SK-N-SH (cell line): ENCODE measurements around the gene NEUROG1. TPM values are rescaled to one million over a fixed set of nuclear protein-coding genes. Genes with fewer than 3 reads are reported as not detected.

Source experiments
- CTCF ChIA-PET: fragments of 300-600, 350-600 bp; formaldehyde crosslinking; extraction: SDS; loops from one replicate; lab custom pipeline; 2021; lab: Yijun Ruan, JAX
- POLR2A ChIA-PET: fragments of 350-600 bp; sonication (Branson Sonifier 250); formaldehyde crosslinking; extraction: SDS; loops from one replicate; lab custom pipeline; 2020; ENCODE audit warnings: antibody characterized with exemption, inconsistent platforms; lab: Yijun Ruan, JAX
- DNase-seq: peaks from one replicate; pipeline ENCODE4 v3.0.0; 2012
- H2AFZ ChIP-seq: fragments of 200-600 bp; sonication (generic); 2 replicates; pipeline ENCODE4 v1.8.1; 2016; ENCODE audit warnings: antibody characterized with exemption, mild to moderate bottlenecking, low read depth
- H3F3A ChIP-seq: fragments of 200-600 bp; sonication (generic); replicated peaks from 2 replicates; pipeline ENCODE3; 2016; ENCODE audit warnings: antibody characterized with exemption, mild to moderate bottlenecking; ENCODE audit not compliant: insufficient read depth
- H3K27ac ChIP-seq, 2 experiments: fragments of 200-500 bp in 1 of 2; fragments of 200-600 bp in 1 of 2; sonication (Bioruptor generic) in 1 of 2; sonication (generic), shearing (Covaris generic) in 1 of 2; 2 replicates each; pipeline versions ENCODE4 v1.5.1 to v1.6.1; 2014 to 2016; ENCODE audit warnings: low read depth in 2 of 2, inconsistent platforms in 1 of 2, low read length in 1 of 2, mild to moderate bottlenecking in 1 of 2, mixed read lengths in 1 of 2
- H3K27me3 ChIP-seq: fragments of 200-600 bp; sonication (generic), shearing (Covaris generic); 2 replicates; pipeline ENCODE4 v1.6.1; 2016; ENCODE audit warnings: mixed run types; ENCODE audit not compliant: insufficient read depth
- H3K36me3 ChIP-seq, 2 experiments: fragments of 200-500 bp in 1 of 2; fragments of 200-600 bp in 1 of 2; sonication (Bioruptor generic) in 1 of 2; sonication (generic) in 1 of 2; replicated peaks in 1 of 2; 2 replicates each; pipeline versions ENCODE3 to v1.5.1; 2014 to 2016; ENCODE audit warnings: low read length in 1 of 2, mild to moderate bottlenecking in 1 of 2; ENCODE audit not compliant: insufficient read depth in 2 of 2, control insufficient read depth in 1 of 2
- H3K4me1 ChIP-seq, 2 experiments: fragments of 200-500 bp in 1 of 2; fragments of 200-600 bp in 1 of 2; sonication (Bioruptor generic) in 1 of 2; sonication (generic), shearing (Covaris generic) in 1 of 2; 2 replicates each; pipeline versions ENCODE4 v1.5.1 to v1.6.1; 2014 to 2016; ENCODE audit warnings: low read depth in 1 of 2, low read length in 1 of 2, mixed run types in 1 of 2; ENCODE audit not compliant: insufficient read depth in 2 of 2, control insufficient read depth in 1 of 2
- H3K4me2 ChIP-seq: fragments of 200-600 bp; sonication (generic), shearing (Covaris generic); 2 replicates; pipeline ENCODE4 v1.6.1; 2017; ENCODE audit warnings: mixed run types
- H3K4me3 ChIP-seq, 2 experiments: fragments of 200-500 bp in 1 of 2; fragments of 200-600 bp in 1 of 2; sonication (Bioruptor generic) in 1 of 2; sonication (generic), shearing (Covaris generic) in 1 of 2; 2 replicates each; pipeline versions ENCODE4 v1.5.1 to v1.8.1; 2014 to 2016; ENCODE audit warnings: low read depth in 2 of 2, inconsistent platforms in 1 of 2, low read length in 1 of 2, mild to moderate bottlenecking in 1 of 2, mixed read lengths in 1 of 2, moderate library complexity in 1 of 2
- H3K79me2 ChIP-seq: fragments of 200-600 bp; sonication (generic); 2 replicates; pipeline ENCODE4 v1.8.1; 2017; ENCODE audit warnings: mild to moderate bottlenecking; ENCODE audit not compliant: insufficient read depth
- H3K9ac ChIP-seq: fragments of 200-600 bp; sonication (generic); 2 replicates; pipeline ENCODE4 v1.6.1; 2017; ENCODE audit warnings: mixed run types
- H3K9me2 ChIP-seq: fragments of 200-600 bp; sonication (generic); 2 replicates; pipeline ENCODE4 v1.6.1; 2017; ENCODE audit warnings: mixed run types
- H3K9me3 ChIP-seq: fragments of 200-600 bp; sonication (generic); 2 replicates; pipeline ENCODE4 v1.6.1; 2017; ENCODE audit warnings: mixed run types, mild to moderate bottlenecking, moderate library complexity
- H4K20me1 ChIP-seq: fragments of 200-600 bp; sonication (generic); 2 replicates; pipeline ENCODE4 v1.6.1; 2017; ENCODE audit warnings: mild to moderate bottlenecking, mixed run types; ENCODE audit not compliant: insufficient read depth
- FOSL2 ChIP-seq: IDR thresholded peaks from 2 replicates; pipeline ENCODE4 v1.4.0; 2012; ENCODE audit warnings: low read depth, mild to moderate bottlenecking, moderate library complexity, borderline replicate concordance
- FOXJ3 ChIP-seq: sonication (generic); formaldehyde crosslinking; IDR thresholded peaks from 2 replicates; pipeline ENCODE4 v1.5.1; 2020; ENCODE audit warnings: mild to moderate bottlenecking, missing genetic modification reagents
- FOXM1 ChIP-seq: IDR thresholded peaks from 2 replicates; pipeline ENCODE4 v1.4.0; 2012; ENCODE audit warnings: low read depth, mild to moderate bottlenecking
- GATA2 ChIP-seq: sonication (generic); formaldehyde crosslinking; IDR thresholded peaks from 2 replicates; pipeline ENCODE4 v1.5.0; 2020; ENCODE audit warnings: mild to moderate bottlenecking, missing genetic modification reagents
- JUND ChIP-seq: IDR thresholded peaks from 2 replicates; pipeline ENCODE4 v1.4.0; 2012
- MAX ChIP-seq: IDR thresholded peaks from 2 replicates; pipeline ENCODE4 v1.4.0; 2012; ENCODE audit warnings: low read depth
- MEF2A ChIP-seq: IDR thresholded peaks from 2 replicates; pipeline ENCODE4 v1.4.0; 2012; ENCODE audit warnings: low read depth, borderline replicate concordance
- MXI1 ChIP-seq: IDR thresholded peaks from 2 replicates; pipeline ENCODE4 v1.6.1; 2012; ENCODE audit warnings: mild to moderate bottlenecking, low read depth, low read length, improper control_type of control experiment
- POLR2AphosphoS5 ChIP-seq: IDR thresholded peaks from 2 replicates; pipeline ENCODE4 v1.6.1; 2012; ENCODE audit warnings: low read depth, low read length
- RAD21 ChIP-seq: IDR thresholded peaks from 2 replicates; pipeline ENCODE4 v1.6.1; 2012; ENCODE audit warnings: mild to moderate bottlenecking, low read length
- RCOR1 ChIP-seq: fragments of 150-350 bp; IDR thresholded peaks from 2 replicates; pipeline ENCODE4 v1.6.1; 2017; ENCODE audit warnings: antibody characterized with exemption, low read length
- REST ChIP-seq: IDR thresholded peaks from 2 replicates; pipeline ENCODE4 v1.6.1; 2012; ENCODE audit warnings: mild to moderate bottlenecking, low read depth, low read length, moderate library complexity
- RFX5 ChIP-seq: IDR thresholded peaks from 2 replicates; pipeline ENCODE4 v1.6.1; 2012; ENCODE audit warnings: mild to moderate bottlenecking, improper control_type of control experiment, low read length
- SMC3 ChIP-seq: IDR thresholded peaks from 2 replicates; pipeline ENCODE4 v1.6.1; 2012; ENCODE audit warnings: low read depth, low read length, improper control_type of control experiment
- TAF1 ChIP-seq: IDR thresholded peaks from 2 replicates; pipeline ENCODE4 v1.6.1; 2012; ENCODE audit warnings: low read depth, mild to moderate bottlenecking, low read length, moderate library complexity, borderline replicate concordance
- TCF12 ChIP-seq: IDR thresholded peaks from 2 replicates; pipeline ENCODE4 v1.4.0; 2012
- YY1 ChIP-seq: IDR thresholded peaks from 2 replicates; pipeline ENCODE4 v1.4.0; 2012; ENCODE audit warnings: low read depth, mild to moderate bottlenecking
- WGBS: methylation state at CpG from one replicate; pipeline ENCODE4 v1.1.6; 2017; ENCODE audit warnings: low lambda C conversion rate; 5-methylcytosine and 5-hydroxymethylcytosine counted together
- polyA plus RNA-seq, 3 experiments: library from polyadenylated mRNA; depleted of rRNA; stranded (reverse); fragments of >200 nt; gene quantifications; 2 replicates each; pipeline ENCODE4 v1.2.3, GENCODE V29; 2012
- TF ChIP-seq, protein P1 (sequence below): IDR thresholded peaks from 2 replicates; pipeline ENCODE4 v1.4.0; 2012; ENCODE audit warnings: low read depth, borderline replicate concordance
- TF ChIP-seq, protein P2 (sequence below): fragments of 200-600 bp; sonication (generic); IDR thresholded peaks from 2 replicates; pipeline ENCODE4 v1.6.1; 2017; ENCODE audit warnings: antibody characterized with exemption, mild to moderate bottlenecking, moderate library complexity
- TF ChIP-seq, protein P3 (sequence below): fragments of 150-350 bp; IDR thresholded peaks from 2 replicates; pipeline ENCODE4 v1.6.1; 2017; ENCODE audit warnings: antibody characterized with exemption, low read length, low read depth, borderline replicate concordance

The NEUROG1 gene
- polyA plus RNA-seq, 1 of the 3 experiments (the other 2 are of a cell fraction), result not detected

DNA sequence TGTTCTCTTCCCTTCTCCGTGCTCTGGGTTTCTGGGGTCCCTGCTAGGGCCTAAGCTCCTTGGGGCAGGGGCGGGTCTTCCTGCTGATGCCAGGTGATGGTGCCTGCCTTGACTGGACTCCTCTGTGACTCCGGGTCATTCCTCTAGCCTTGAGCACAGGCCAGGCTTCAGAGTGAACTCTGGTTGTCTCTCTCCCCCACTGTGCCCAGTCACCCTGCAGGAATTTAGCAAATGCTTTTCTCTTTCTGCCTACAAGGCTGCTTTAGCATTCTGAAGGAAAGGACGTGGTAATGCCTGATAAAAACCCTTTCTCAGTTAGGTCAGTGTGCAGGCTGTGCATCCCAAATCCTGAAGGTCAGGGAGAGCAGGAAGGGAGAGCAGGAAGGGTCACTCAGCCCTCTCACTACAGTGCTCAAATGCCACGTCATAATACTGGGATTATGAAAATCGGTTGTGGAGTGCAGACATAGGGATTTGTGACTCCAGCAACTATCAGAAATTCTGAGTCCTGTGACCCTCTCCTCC, 40.4 kb upstream of the NEUROG1 start:
- TF ChIP-seq RAD21 (no peak), FOSL2 (peak; percentile 32; the same call in 1 of the 2 replicates), TCF12 (no peak), JUND (peak; percentile 36)
- Histone ChIP-seq H4K20me1 (no peaks in the 10 kb centered on the region), H3K36me3 (no peaks in the 10 kb centered on the region), H3K9ac (no peak overlapping the region), H3K79me2 (no peaks in the 10 kb centered on the region), H3K4me2 (peak overlapping the region; percentile 66; the same call in 1 of the 2 replicates), H3F3A (no peaks in the 10 kb centered on the region), H2AFZ (no peak overlapping the region), H3K4me3 (no peak overlapping the region), H3K27me3 (peaks cover 32% of the 10 kb centered on the region), H3K27ac (no peak overlapping the region), H3K9me3 (no peaks in the 10 kb centered on the region), H3K4me1 (no peaks in the 10 kb centered on the region), H3K9me2 (no peaks in the 10 kb centered on the region)
- 0% methylated on average over 4 of the region's 6 CpGs for WGBS
- ChIA-PET POLR2A (no interaction called here), CTCF (interaction anchor here (2.4 to 25.1 kb wide), 3 partner anchors 10 to 114 kb away, joined by 10 to 409 read pairs (median 11); no protein-coding TSS in a partner anchor)
- no peak for DNase-seq

DNA sequence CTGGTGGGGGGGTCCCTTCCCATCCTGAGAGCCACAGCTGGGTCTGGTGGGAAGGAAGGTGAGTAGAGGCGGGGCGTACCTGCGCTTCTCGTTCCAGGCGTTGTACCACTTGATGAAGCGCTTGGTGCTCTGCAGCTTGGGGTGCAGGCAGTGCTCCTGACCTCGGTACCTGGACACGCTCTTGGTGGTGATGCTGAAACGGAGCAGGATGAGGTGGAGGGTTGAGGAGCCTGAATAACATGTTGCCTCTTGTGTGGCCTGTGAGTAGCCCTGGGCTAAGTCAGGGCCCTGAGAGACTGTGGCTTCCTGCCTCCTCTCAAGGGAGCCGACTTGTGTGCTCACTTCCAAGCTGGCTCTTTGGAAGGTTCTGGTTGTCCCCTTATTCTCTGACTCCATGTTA, 38.7 kb upstream of the NEUROG1 start:
- DNase-seq, result no peak
- CTCF ChIA-PET, result interaction anchor here (0.9 to 25.1 kb wide), 6 partner anchors 8 to 256 kb away, joined by 3 to 409 read pairs (median 6); no protein-coding TSS in a partner anchor

More for the DNA sequence above, 38.7 kb upstream of the NEUROG1 start:
- no peaks in the 10 kb centered on the region for H3K9me2 ChIP-seq
- no peaks in the 10 kb centered on the region for H3K9me3 ChIP-seq
- TF ChIP-seq, protein P1, sequence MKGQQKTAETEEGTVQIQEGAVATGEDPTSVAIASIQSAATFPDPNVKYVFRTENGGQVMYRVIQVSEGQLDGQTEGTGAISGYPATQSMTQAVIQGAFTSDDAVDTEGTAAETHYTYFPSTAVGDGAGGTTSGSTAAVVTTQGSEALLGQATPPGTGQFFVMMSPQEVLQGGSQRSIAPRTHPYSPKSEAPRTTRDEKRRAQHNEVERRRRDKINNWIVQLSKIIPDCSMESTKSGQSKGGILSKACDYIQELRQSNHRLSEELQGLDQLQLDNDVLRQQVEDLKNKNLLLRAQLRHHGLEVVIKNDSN, result no peak
- TF ChIP-seq TAF1 (no peak), GATA2 (CRISPR knock-in tag) (no peak), RFX5 (no peak), MEF2A (no peak), SMC3 (no peak), MAX (no peak), FOXJ3 (no peak), YY1 (no peak), FOXM1 (no peak), REST (no peak), TCF12 (no peak), MXI1 (no peak), POLR2AphosphoS5 (no peak), RCOR1 (no peak), FOSL2 (no peak)
- TF ChIP-seq, protein P2, sequence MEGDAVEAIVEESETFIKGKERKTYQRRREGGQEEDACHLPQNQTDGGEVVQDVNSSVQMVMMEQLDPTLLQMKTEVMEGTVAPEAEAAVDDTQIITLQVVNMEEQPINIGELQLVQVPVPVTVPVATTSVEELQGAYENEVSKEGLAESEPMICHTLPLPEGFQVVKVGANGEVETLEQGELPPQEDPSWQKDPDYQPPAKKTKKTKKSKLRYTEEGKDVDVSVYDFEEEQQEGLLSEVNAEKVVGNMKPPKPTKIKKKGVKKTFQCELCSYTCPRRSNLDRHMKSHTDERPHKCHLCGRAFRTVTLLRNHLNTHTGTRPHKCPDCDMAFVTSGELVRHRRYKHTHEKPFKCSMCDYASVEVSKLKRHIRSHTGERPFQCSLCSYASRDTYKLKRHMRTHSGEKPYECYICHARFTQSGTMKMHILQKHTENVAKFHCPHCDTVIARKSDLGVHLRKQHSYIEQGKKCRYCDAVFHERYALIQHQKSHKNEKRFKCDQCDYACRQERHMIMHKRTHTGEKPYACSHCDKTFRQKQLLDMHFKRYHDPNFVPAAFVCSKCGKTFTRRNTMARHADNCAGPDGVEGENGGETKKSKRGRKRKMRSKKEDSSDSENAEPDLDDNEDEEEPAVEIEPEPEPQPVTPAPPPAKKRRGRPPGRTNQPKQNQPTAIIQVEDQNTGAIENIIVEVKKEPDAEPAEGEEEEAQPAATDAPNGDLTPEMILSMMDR, result no peak
- TF ChIP-seq, protein P3, sequence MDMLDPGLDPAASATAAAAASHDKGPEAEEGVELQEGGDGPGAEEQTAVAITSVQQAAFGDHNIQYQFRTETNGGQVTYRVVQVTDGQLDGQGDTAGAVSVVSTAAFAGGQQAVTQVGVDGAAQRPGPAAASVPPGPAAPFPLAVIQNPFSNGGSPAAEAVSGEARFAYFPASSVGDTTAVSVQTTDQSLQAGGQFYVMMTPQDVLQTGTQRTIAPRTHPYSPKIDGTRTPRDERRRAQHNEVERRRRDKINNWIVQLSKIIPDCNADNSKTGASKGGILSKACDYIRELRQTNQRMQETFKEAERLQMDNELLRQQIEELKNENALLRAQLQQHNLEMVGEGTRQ, result no peak
- TF ChIP-seq, all 33 proteins: peak for 0
- no peak overlapping the region for H2AFZ ChIP-seq
- H3K36me3 ChIP-seq, result no peaks in the 10 kb centered on the region
- no peaks in the 10 kb centered on the region for H4K20me1 ChIP-seq
- H3K27ac ChIP-seq, result no peak overlapping the region
- POLR2A ChIA-PET, result no interaction called here
- H3K9ac ChIP-seq, result no peak overlapping the region
- H3K79me2 ChIP-seq, result no peaks in the 10 kb centered on the region
- no peak overlapping the region for H3K4me3 ChIP-seq
- H3K4me2 ChIP-seq, result no peak overlapping the region
- H3F3A ChIP-seq, result no peaks in the 10 kb centered on the region
- peaks cover 17% of the 10 kb centered on the region for H3K27me3 ChIP-seq
- H3K4me1 ChIP-seq, result no peaks in the 10 kb centered on the region
- 62% methylated on average over 10 of the region's 10 CpGs for WGBS
